SU-DHL-6 (cell line): ENCODE data around the gene EVI5.

ENCODE experiments used
- H2AFZ ChIP-seq: fragments of 200-600 bp; sonication (generic); 2 replicates; pipeline ENCODE4 v1.6.1; 2014; ENCODE audit warnings: low read depth, mild to moderate bottlenecking, moderate library complexity, mixed read lengths, antibody characterized with exemption, low read length; ENCODE audit not compliant: severe bottlenecking
- H3F3A ChIP-seq: fragments of 200-600 bp; shearing (Covaris generic); 2 replicates; pipeline ENCODE4 v1.6.0; 2016; ENCODE audit warnings: antibody characterized with exemption, mild to moderate bottlenecking; ENCODE audit not compliant: insufficient read depth
- H3K27ac ChIP-seq: fragments of 200-600 bp; sonication (generic); 2 replicates; pipeline ENCODE4 v1.5.1; 2016; ENCODE audit warnings: low read depth, mild to moderate bottlenecking, low read length, moderate library complexity, mixed read lengths
- H3K27me3 ChIP-seq: fragments of 200-600 bp; sonication (generic), shearing (Covaris generic); 2 replicates; pipeline ENCODE4 v1.6.0; 2014; ENCODE audit warnings: mild to moderate bottlenecking, low read length
- H3K36me3 ChIP-seq: fragments of 200-600 bp; sonication (generic); 2 replicates; pipeline ENCODE4 v1.6.1; 2014; ENCODE audit warnings: mild to moderate bottlenecking, low read length, mixed read lengths
- H3K4me2 ChIP-seq: fragments of 300-600, 200-600 bp; shearing (Covaris generic), sonication (generic); 2 replicates; pipeline ENCODE4 v1.6.0; 2014; ENCODE audit warnings: low read length, low read depth, mild to moderate bottlenecking; ENCODE audit not compliant: poor library complexity, severe bottlenecking
- H3K4me3 ChIP-seq: fragments of 200-600 bp; sonication (generic); 2 replicates; pipeline ENCODE4 v1.5.1; 2014; ENCODE audit warnings: antibody characterized with exemption, low read length, mild to moderate bottlenecking, mixed read lengths; ENCODE audit not compliant: insufficient read depth, poor library complexity, severe bottlenecking
- H3K79me2 ChIP-seq: fragments of 200-600 bp; sonication (generic); 2 replicates; pipeline ENCODE4 v1.6.1; 2014; ENCODE audit warnings: mild to moderate bottlenecking, low read length, moderate library complexity; ENCODE audit not compliant: insufficient read depth
- H3K9ac ChIP-seq: fragments of 200-600 bp; sonication (generic); 2 replicates; pipeline ENCODE4 v1.7.0; 2014; ENCODE audit warnings: mild to moderate bottlenecking, low read length
- H3K9me2 ChIP-seq: fragments of 200-600 bp; sonication (generic); replicated peaks from 2 replicates; pipeline ENCODE4 v1.6.1; 2014; ENCODE audit warnings: low read length; ENCODE audit not compliant: insufficient read depth
- H3K9me3 ChIP-seq: fragments of 200-600 bp; sonication (generic); 2 replicates; pipeline ENCODE4 v1.6.1; 2014; ENCODE audit warnings: low read length, mixed read lengths; ENCODE audit not compliant: insufficient read depth
- H4K20me1 ChIP-seq: fragments of 200-600 bp; sonication (generic); 2 replicates; pipeline ENCODE4 v1.6.1; 2014; ENCODE audit warnings: low read depth, mild to moderate bottlenecking, antibody characterized with exemption, low read length, moderate library complexity, mixed read lengths
- EZH2phosphoT487 ChIP-seq: fragments of 200-600 bp; sonication (generic), shearing (Covaris generic); conservative IDR thresholded peaks from 2 replicates; pipeline ENCODE4 v1.6.1; 2018; ENCODE audit warnings: mild to moderate bottlenecking, antibody characterized with exemption, low read length, moderate library complexity, mixed read lengths
- TF ChIP-seq, protein P1 (sequence below): fragments of 200-600 bp; sonication (generic); IDR thresholded peaks from one replicate; pipeline ENCODE4 v1.5.1; 2017; ENCODE audit warnings: antibody characterized with exemption, mild to moderate bottlenecking, low read length, moderate library complexity; ENCODE audit not compliant: insufficient read depth, poor library complexity, severe bottlenecking

Gene EVI5

DNA sequence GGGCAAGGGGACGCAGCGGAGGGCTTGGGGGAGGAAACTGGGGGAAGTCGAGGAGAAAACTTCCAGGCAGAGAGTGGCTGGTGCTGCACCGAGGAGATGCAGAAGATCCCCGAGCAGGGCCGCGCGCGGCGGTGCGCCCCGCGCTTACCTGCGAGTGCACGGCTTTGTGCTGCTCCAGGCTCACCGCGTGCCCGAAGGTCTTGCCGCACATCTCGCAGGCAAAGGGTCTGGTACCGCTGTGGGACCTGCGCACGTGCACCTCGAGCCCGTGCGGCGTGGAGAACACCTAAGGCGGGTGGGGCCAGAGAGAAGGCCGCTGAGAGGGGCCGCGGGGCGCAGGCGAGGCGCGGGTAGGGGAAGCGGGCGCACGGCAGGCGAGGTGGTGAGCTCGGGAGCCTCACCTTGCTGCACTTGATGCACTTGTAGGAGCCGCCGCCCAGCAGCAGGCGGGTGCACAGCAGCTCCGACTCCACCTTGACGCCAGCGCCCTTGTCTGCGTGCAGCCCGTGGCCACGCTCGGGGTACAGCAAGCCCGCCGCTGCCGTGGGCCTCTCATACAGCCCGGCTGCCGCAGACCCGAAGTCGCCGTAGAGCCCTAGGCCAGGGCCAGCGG is 304.6 kb downstream of the EVI5 start:
- Histone ChIP-seq H2AFZ (no peak overlapping the region), H3K4me3 (no peak overlapping the region), H4K20me1 (no peaks in the 10 kb centered on the region), H3F3A (no peaks in the 10 kb centered on the region), H3K4me2 (no peak overlapping the region), H3K9me2 (no peaks in the 10 kb centered on the region), H3K27ac (no peak overlapping the region), H3K27me3 (no peaks in the 10 kb centered on the region), H3K9me3 (no peaks in the 10 kb centered on the region), H3K36me3 (no peaks in the 10 kb centered on the region; the same call in 1 of the 2 replicates), H3K9ac (no peak overlapping the region), H3K79me2 (no peaks in the 10 kb centered on the region)
- TF ChIP-seq, protein P1, sequence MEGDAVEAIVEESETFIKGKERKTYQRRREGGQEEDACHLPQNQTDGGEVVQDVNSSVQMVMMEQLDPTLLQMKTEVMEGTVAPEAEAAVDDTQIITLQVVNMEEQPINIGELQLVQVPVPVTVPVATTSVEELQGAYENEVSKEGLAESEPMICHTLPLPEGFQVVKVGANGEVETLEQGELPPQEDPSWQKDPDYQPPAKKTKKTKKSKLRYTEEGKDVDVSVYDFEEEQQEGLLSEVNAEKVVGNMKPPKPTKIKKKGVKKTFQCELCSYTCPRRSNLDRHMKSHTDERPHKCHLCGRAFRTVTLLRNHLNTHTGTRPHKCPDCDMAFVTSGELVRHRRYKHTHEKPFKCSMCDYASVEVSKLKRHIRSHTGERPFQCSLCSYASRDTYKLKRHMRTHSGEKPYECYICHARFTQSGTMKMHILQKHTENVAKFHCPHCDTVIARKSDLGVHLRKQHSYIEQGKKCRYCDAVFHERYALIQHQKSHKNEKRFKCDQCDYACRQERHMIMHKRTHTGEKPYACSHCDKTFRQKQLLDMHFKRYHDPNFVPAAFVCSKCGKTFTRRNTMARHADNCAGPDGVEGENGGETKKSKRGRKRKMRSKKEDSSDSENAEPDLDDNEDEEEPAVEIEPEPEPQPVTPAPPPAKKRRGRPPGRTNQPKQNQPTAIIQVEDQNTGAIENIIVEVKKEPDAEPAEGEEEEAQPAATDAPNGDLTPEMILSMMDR: no peak
- no peak for TF ChIP-seq EZH2phosphoT487

DNA sequence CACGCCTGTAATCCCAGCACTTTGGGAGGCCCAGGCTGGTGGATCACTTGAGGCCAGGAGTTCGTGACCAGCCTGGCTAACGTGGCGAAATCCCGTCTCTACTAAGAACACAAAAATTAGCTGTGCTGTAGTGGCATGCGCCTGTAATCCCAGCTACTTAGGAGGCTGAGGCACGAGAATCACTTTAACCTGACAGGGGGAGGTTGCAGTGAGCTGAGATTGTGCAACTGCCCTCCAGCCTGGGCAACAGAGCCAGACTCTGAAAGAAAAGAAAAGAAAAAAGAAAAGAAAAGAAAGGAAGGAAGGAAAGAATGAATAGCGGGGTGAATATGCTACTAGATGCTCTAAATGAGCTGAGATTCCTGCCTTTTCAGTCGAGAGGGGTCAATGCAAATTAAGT is 305.3 kb downstream of the EVI5 start:
- Histone ChIP-seq H2AFZ (no peak overlapping the region), H3K4me3 (no peak overlapping the region), H3K9me3 (no peaks in the 10 kb centered on the region), H3K9me2 (no peaks in the 10 kb centered on the region), H3F3A (no peaks in the 10 kb centered on the region), H3K9ac (no peak overlapping the region), H4K20me1 (no peaks in the 10 kb centered on the region), H3K27me3 (no peaks in the 10 kb centered on the region), H3K36me3 (no peaks in the 10 kb centered on the region; the same call in 1 of the 2 replicates), H3K4me2 (no peak overlapping the region), H3K79me2 (no peaks in the 10 kb centered on the region), H3K27ac (no peak overlapping the region)
- TF ChIP-seq, protein P1: no peak
- TF ChIP-seq EZH2phosphoT487: no peak

DNA sequence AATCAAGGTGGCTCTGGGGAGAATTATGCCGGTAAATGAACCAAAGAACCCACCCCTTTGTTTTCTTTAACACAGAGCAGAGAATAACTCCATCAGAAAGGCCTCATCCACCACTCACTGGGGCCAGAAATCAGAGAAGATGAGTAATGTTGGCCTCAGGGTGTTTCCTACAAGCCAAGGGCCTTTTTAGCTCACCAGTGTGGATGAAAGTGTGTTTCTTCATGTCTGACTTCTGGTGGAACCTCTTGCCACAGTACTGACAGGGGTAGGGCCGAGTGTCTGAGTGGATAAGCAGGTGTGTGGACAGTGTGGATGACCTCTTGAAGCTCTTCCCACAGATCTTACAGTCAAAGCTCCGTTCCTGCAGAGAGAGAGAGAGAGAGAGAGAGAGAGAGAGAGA is 306.5 kb downstream of the EVI5 start:
- Histone ChIP-seq H2AFZ (no peak overlapping the region), H3K79me2 (no peaks in the 10 kb centered on the region), H3K27ac (no peak overlapping the region), H3K9ac (no peak overlapping the region), H3K4me2 (no peak overlapping the region), H4K20me1 (no peaks in the 10 kb centered on the region), H3K27me3 (no peaks in the 10 kb centered on the region), H3K36me3 (no peaks in the 10 kb centered on the region; the same call in 1 of the 2 replicates), H3F3A (no peaks in the 10 kb centered on the region), H3K9me2 (no peaks in the 10 kb centered on the region), H3K9me3 (no peaks in the 10 kb centered on the region), H3K4me3 (no peak overlapping the region)
- no peak for TF ChIP-seq EZH2phosphoT487
- TF ChIP-seq, protein P1: no peak
